ENCODE measurements around the gene PDE4D. TPM values are rescaled to one million over a fixed set of nuclear protein-coding genes. Genes with fewer than 3 reads are reported as not detected.

Gene PDE4D
- total RNA-seq, 1 donor from 2014 or later = 7.6 TPM

DNA sequence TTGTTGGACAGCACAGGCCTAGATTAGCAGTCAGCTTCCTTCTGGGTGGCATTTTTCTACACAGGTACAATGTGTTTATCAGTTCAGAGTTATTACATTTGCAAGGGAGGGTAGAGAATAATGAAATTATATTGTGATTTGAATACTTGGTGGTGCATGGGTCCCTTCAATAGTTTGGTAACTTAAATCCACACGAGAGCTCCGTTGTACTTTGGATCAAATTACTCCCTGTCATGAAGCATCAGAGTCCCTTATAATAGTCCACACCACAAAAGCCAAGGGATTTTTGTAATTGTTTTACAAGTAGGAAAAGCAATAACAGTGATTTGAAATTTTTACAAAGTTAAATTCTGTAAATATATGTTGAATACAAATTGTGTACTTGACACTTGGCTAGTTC lies 552.4 kb downstream of the PDE4D start:
- Mint-ChIP-seq H3K27me3 (no peaks in the 10 kb centered on the region), H3K27ac (no peak overlapping the region), H3K4me3 (ENCODE audit: low read depth) (no peak overlapping the region), H3K9me3 (ENCODE audit: low read depth) (no peaks in the 10 kb centered on the region), H3K36me3 (ENCODE audit: insufficient read depth) (no peaks in the 10 kb centered on the region), H3K4me1 (ENCODE audit: low read depth) (peaks cover 2% of the 10 kb centered on the region)
- DNase-seq (ENCODE audit: low spot score, unreplicated experiment) = no peak
- TF ChIP-seq, protein P1, sequence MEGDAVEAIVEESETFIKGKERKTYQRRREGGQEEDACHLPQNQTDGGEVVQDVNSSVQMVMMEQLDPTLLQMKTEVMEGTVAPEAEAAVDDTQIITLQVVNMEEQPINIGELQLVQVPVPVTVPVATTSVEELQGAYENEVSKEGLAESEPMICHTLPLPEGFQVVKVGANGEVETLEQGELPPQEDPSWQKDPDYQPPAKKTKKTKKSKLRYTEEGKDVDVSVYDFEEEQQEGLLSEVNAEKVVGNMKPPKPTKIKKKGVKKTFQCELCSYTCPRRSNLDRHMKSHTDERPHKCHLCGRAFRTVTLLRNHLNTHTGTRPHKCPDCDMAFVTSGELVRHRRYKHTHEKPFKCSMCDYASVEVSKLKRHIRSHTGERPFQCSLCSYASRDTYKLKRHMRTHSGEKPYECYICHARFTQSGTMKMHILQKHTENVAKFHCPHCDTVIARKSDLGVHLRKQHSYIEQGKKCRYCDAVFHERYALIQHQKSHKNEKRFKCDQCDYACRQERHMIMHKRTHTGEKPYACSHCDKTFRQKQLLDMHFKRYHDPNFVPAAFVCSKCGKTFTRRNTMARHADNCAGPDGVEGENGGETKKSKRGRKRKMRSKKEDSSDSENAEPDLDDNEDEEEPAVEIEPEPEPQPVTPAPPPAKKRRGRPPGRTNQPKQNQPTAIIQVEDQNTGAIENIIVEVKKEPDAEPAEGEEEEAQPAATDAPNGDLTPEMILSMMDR (IDR thresholded peaks at IDR 0.05; ENCODE audit: unreplicated experiment) = no peak

DNA sequence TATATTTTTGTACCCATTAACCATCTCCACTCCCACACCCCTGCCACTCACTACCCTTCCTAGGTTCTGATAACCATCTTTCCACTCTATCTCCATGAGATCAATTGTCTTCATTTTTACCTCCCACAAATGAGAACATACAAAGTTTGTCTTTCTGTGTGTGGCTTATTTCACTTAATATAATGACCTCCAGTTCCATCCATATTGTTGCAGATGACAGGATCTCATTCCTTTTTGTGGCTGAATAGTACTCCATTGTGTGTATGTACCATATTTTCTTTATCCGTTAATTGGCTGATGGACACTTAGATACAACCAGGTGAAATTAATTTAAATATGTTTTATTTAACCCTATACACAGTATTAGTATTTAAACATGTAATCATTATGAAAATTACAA lies 552.9 kb downstream of the PDE4D start:
- Mint-ChIP-seq H3K4me3 (ENCODE audit: low read depth) (no peak overlapping the region), H3K27me3 (no peaks in the 10 kb centered on the region)
- TF ChIP-seq, protein P1 (IDR thresholded peaks at IDR 0.05; ENCODE audit: unreplicated experiment) = no peak

GRCh38 chr5:59337240-59337639 lies 556.3 kb downstream of the PDE4D start:
- TF ChIP-seq, protein P1 (IDR thresholded peaks at IDR 0.05; ENCODE audit: unreplicated experiment) = no peak
- Mint-ChIP-seq H3K27me3 (no peaks in the 10 kb centered on the region), H3K27ac (no peak overlapping the region), H3K4me1 (ENCODE audit: low read depth) (peaks cover 2% of the 10 kb centered on the region), H3K4me3 (ENCODE audit: low read depth) (no peak overlapping the region), H3K9me3 (ENCODE audit: low read depth) (no peaks in the 10 kb centered on the region), H3K36me3 (ENCODE audit: insufficient read depth) (no peaks in the 10 kb centered on the region)
- DNase-seq (ENCODE audit: low spot score, unreplicated experiment) = no peak

More for the DNA sequence above, 552.9 kb downstream of the PDE4D start:
- no peak for DNase-seq (ENCODE audit: low spot score, unreplicated experiment)
- Mint-ChIP-seq H3K4me1 (ENCODE audit: low read depth) (peaks cover 2% of the 10 kb centered on the region), H3K36me3 (ENCODE audit: insufficient read depth) (no peaks in the 10 kb centered on the region), H3K27ac (no peak overlapping the region), H3K9me3 (ENCODE audit: low read depth) (no peaks in the 10 kb centered on the region)

DNA sequence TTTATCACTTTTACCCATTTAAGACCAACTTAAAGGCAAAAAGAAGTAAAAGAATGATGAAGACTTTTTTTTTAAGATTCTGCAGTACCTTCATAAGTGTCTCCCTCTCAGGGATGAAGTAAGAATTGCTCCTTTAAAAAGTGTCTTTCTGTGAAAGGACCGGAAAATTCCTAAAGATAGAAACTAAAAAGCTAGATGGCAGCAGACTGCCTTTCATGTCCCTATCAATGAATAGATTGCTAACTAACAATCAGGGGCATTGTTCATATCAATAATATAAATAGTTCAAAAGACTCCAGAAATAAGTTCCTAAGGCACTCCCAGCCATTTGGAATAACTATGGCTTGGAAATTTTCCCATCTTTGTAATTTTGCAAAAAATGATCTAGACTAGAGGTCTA lies 558.0 kb downstream of the PDE4D start:
- no peaks in the 10 kb centered on the region for H3K36me3 Mint-ChIP-seq (ENCODE audit: insufficient read depth)
- H3K9me3 Mint-ChIP-seq (ENCODE audit: low read depth) = no peaks in the 10 kb centered on the region
- no peak for DNase-seq (ENCODE audit: low spot score, unreplicated experiment)
- no peaks in the 10 kb centered on the region for H3K27me3 Mint-ChIP-seq
- no peak overlapping the region for H3K27ac Mint-ChIP-seq
- H3K4me3 Mint-ChIP-seq (ENCODE audit: low read depth) = no peak overlapping the region
- TF ChIP-seq, protein P1 (IDR thresholded peaks at IDR 0.05; ENCODE audit: unreplicated experiment) = no peak
- peaks cover 3% of the 10 kb centered on the region for H3K4me1 Mint-ChIP-seq (ENCODE audit: low read depth)

GRCh38 chr5:59333416-59333815 lies 560.1 kb downstream of the PDE4D start:
- TF ChIP-seq, protein P1 (IDR thresholded peaks at IDR 0.05; ENCODE audit: unreplicated experiment) = no peak
- Mint-ChIP-seq H3K27ac (no peak overlapping the region), H3K27me3 (no peaks in the 10 kb centered on the region), H3K36me3 (ENCODE audit: insufficient read depth) (no peaks in the 10 kb centered on the region), H3K4me1 (ENCODE audit: low read depth) (peaks cover 1% of the 10 kb centered on the region), H3K4me3 (ENCODE audit: low read depth) (no peak overlapping the region), H3K9me3 (ENCODE audit: low read depth) (no peaks in the 10 kb centered on the region)
- DNase-seq (ENCODE audit: low spot score, unreplicated experiment) = no peak

Measured in progenitor cell of endocrine pancreas (in vitro differentiated cells).